ENCODE measurements around the gene ACSS2. TPM values are rescaled to one million over a fixed set of nuclear protein-coding genes. Genes with fewer than 3 reads are reported as not detected.

The ACSS2 gene
- total RNA-seq, 1 donor from 2014 or later: 25.0 TPM

GRCh38 chr20:34907616-34908469, 31.4 kb downstream of the ACSS2 start:
- H3K4me3 Mint-ChIP-seq: no peak overlapping the region
- H2AFZ ChIP-seq (replicated peaks): no peak overlapping the region
- DNase-seq (ENCODE audit: low spot score): peak; percentile 17
- no peaks in the 10 kb centered on the region for H3K4me1 ChIP-seq
- H3K36me3 Mint-ChIP-seq: peaks cover 2% of the 10 kb centered on the region
- no peak for TF ChIP-seq EZH2phosphoT487 (IDR thresholded peaks at IDR 0.05)
- no peak for TF ChIP-seq EZH2 (IDR thresholded peaks at IDR 0.05)
- no peak for TF ChIP-seq CTCF (IDR thresholded peaks at IDR 0.05)
- no peaks in the 10 kb centered on the region for H4K20me1 ChIP-seq (ENCODE audit: low read depth)
- no peak overlapping the region for H3K27ac ChIP-seq
- H3K9ac ChIP-seq: no peak overlapping the region
- H3K79me2 ChIP-seq (ENCODE audit: low read depth): no peaks in the 10 kb centered on the region
- H3K27me3 Mint-ChIP-seq (ENCODE audit: insufficient read depth, low read depth): peaks cover 4% of the 10 kb centered on the region
- H3K36me3 ChIP-seq: no peaks in the 10 kb centered on the region
- H3K9me3 Mint-ChIP-seq: no peaks in the 10 kb centered on the region
- no peaks in the 10 kb centered on the region for H3K27me3 ChIP-seq
- peak overlapping the region; percentile 65 for H3K27ac Mint-ChIP-seq
- H3K4me1 Mint-ChIP-seq: peaks cover 2% of the 10 kb centered on the region
- H3F3A ChIP-seq (ENCODE audit: low read depth): no peaks in the 10 kb centered on the region
- H3K4me3 ChIP-seq: no peak overlapping the region
- no peak overlapping the region for H3K4me2 ChIP-seq
- H3K9me3 ChIP-seq (ENCODE audit: low read depth): no peaks in the 10 kb centered on the region

DNA sequence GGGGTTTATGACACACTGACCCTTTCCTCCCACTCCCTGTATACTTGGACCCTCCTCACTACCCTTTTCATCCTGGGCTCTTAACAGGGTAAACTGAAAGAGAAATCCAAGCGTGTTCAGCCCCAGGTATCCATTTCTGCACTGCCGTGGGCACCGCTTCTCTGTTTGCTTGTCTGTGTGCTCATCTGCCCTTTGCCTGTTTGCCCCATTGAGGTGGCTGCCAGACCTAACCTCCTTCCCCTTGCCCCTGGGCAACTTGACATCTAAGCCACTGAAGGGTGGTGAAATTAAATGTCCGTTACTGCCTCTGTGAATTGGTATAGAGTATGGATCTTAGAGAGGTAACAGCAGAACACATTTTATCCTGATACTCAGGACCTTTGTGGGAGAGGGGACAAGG, 38.7 kb downstream of the ACSS2 start:
- Histone ChIP-seq H3K27ac (no peak overlapping the region), H3K36me3 (no peaks in the 10 kb centered on the region), H2AFZ (replicated peaks) (no peak overlapping the region), H4K20me1 (ENCODE audit: low read depth) (no peaks in the 10 kb centered on the region), H3K4me2 (no peak overlapping the region), H3K4me1 (no peaks in the 10 kb centered on the region), H3K9ac (no peak overlapping the region), H3K79me2 (ENCODE audit: low read depth) (no peaks in the 10 kb centered on the region), H3K27me3 (no peaks in the 10 kb centered on the region), H3K4me3 (no peak overlapping the region), H3F3A (ENCODE audit: low read depth) (no peaks in the 10 kb centered on the region), H3K9me3 (ENCODE audit: low read depth) (no peaks in the 10 kb centered on the region)
- peaks cover 12% of the 10 kb centered on the region for H3K36me3 Mint-ChIP-seq
- H3K4me1 Mint-ChIP-seq: no peaks in the 10 kb centered on the region
- H3K27me3 Mint-ChIP-seq (ENCODE audit: insufficient read depth, low read depth): peaks cover 3% of the 10 kb centered on the region
- TF ChIP-seq EZH2phosphoT487 (IDR thresholded peaks at IDR 0.05) (no peak), CTCF (IDR thresholded peaks at IDR 0.05) (no peak), EZH2 (IDR thresholded peaks at IDR 0.05) (no peak)
- no peak overlapping the region for H3K27ac Mint-ChIP-seq
- no peak overlapping the region for H3K4me3 Mint-ChIP-seq
- no peaks in the 10 kb centered on the region for H3K9me3 Mint-ChIP-seq
- no peak for DNase-seq (ENCODE audit: low spot score)

- Mint-ChIP-seq H3K4me1 (no peaks in the 10 kb centered on the region), H3K27me3 (ENCODE audit: insufficient read depth, low read depth) (peaks cover 3% of the 10 kb centered on the region), H3K27ac (no peak overlapping the region), H3K36me3 (peaks cover 17% of the 10 kb centered on the region), H3K4me3 (no peak overlapping the region), H3K9me3 (no peaks in the 10 kb centered on the region)
- Histone ChIP-seq H3K4me2 (no peak overlapping the region), H3K9ac (no peak overlapping the region), H3K27me3 (no peaks in the 10 kb centered on the region), H3K9me3 (ENCODE audit: low read depth) (no peaks in the 10 kb centered on the region), H3K79me2 (ENCODE audit: low read depth) (no peaks in the 10 kb centered on the region), H3F3A (ENCODE audit: low read depth) (no peaks in the 10 kb centered on the region), H2AFZ (replicated peaks) (no peak overlapping the region), H4K20me1 (ENCODE audit: low read depth) (no peaks in the 10 kb centered on the region), H3K4me3 (no peak overlapping the region), H3K36me3 (no peaks in the 10 kb centered on the region), H3K27ac (no peak overlapping the region), H3K4me1 (no peaks in the 10 kb centered on the region)
- no peak for DNase-seq (ENCODE audit: low spot score)
- no peak for TF ChIP-seq EZH2 (IDR thresholded peaks at IDR 0.05)
- no peak for TF ChIP-seq CTCF (IDR thresholded peaks at IDR 0.05)
- TF ChIP-seq EZH2phosphoT487 (IDR thresholded peaks at IDR 0.05): no peak
Measured at GRCh38 chr20:34915749-34916455, 39.5 kb downstream of the ACSS2 start.
